Nephron progenitor cell (in vitro differentiated cells): ENCODE data around the gene HDAC4.
A peak's percentile ranks its signal among the peaks of the same experiment; 100 is the strongest.

ENCODE experiments used
- DNase-seq: peaks from one replicate; pipeline ENCODE4 v3.0.0; 2021
- H3K27ac Mint-ChIP-seq: 2 replicates; pipeline ENCODE4 v1.8.0; 2021; ENCODE audit warnings: mild to moderate bottlenecking, moderate library complexity, mixed read lengths
- H3K27me3 Mint-ChIP-seq: 2 replicates; pipeline ENCODE4 v1.8.0; 2021; ENCODE audit warnings: mild to moderate bottlenecking, low read depth, mixed read lengths; ENCODE audit not compliant: poor library complexity
- H3K36me3 Mint-ChIP-seq: 2 replicates; pipeline ENCODE4 v1.8.0; 2021; ENCODE audit warnings: low read depth, mixed read lengths
- H3K4me1 Mint-ChIP-seq: 2 replicates; pipeline ENCODE4 v1.8.0; 2021; ENCODE audit warnings: mixed read lengths
- H3K4me3 Mint-ChIP-seq: 2 replicates; pipeline ENCODE4 v1.8.0; 2021; ENCODE audit warnings: mild to moderate bottlenecking, moderate library complexity, mixed read lengths
- H3K9me3 Mint-ChIP-seq: 2 replicates; pipeline ENCODE4 v1.8.0; 2021; ENCODE audit warnings: mild to moderate bottlenecking, moderate library complexity, mixed read lengths
- CTCF ChIP-seq: fragments of 200-600 bp; sonication (generic); IDR thresholded peaks from 2 replicates; pipeline ENCODE4 v1.5.0; 2021; ENCODE audit warnings: antibody characterized with exemption

Gene HDAC4

GRCh38 chr2:239238381-239238780 is 162.4 kb downstream of the HDAC4 start:
- Mint-ChIP-seq H3K27me3 (no peaks in the 10 kb centered on the region), H3K4me1 (peaks cover 71% of the 10 kb centered on the region), H3K4me3 (no peak overlapping the region), H3K36me3 (peaks cover 14% of the 10 kb centered on the region), H3K9me3 (peaks cover 7% of the 10 kb centered on the region), H3K27ac (no peak overlapping the region)
- DNase-seq = no peak
- no peak for TF ChIP-seq CTCF

DNA sequence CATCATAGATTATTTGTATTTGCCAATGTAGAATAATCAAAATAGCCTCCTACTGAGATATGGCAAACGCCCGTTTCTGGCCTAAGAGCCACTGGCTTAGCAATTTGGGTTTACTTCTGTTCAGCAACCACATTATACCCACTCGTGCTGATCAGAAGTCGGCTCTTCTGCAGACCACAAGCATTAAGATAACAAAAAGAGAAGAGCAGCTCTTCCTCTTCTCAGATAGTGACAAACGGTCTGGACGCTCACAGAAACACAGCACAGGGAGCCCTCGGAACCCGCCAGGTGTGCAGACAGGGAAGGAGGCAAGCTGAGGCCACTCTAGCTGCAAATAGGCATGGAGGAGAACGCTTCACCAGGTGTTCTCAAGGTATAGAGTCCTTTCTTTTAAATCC is 164.0 kb downstream of the HDAC4 start:
- H3K27ac Mint-ChIP-seq = peak overlapping the region; percentile 13
- no peak for DNase-seq
- no peak overlapping the region for H3K4me3 Mint-ChIP-seq
- TF ChIP-seq CTCF = no peak
- no peaks in the 10 kb centered on the region for H3K27me3 Mint-ChIP-seq
- H3K4me1 Mint-ChIP-seq = peaks cover 78% of the 10 kb centered on the region
- H3K36me3 Mint-ChIP-seq = peaks cover 12% of the 10 kb centered on the region
- no peaks in the 10 kb centered on the region for H3K9me3 Mint-ChIP-seq

DNA sequence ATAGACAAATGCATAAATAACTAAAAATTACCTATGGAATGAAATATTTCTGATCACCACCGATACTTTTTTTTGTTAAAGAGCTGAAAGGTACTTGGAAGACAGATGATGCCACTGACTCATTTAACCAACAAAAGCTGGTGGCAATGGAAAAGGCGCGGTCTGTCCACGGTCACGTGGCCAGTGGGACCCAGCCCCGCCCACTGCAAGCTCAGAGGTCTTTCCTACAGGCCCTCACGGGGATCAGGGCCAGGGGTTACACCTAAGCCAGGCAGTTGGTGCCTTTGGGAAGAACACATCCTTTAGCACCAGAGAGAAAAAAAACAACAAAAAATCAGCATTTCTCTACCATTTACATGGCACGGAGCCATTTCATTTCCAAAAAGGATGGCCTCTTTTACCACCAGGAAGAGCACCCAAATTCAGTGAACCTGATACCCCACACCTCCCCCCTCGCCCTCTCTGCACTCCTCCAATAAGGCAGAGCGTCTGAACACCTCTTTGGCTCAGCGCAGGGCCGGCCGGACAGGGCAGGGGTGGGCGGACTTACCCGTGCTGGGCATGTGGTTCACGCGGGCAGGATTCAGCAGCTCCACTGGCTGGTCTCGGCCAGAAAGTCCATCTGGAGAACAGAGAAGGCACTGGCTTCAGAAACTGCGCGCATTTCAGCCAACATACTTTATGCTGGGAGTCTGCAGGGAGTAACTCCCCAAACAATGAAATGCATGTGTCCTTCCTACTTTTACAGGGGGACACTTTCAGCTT is 164.6 kb downstream of the HDAC4 start:
- H3K27me3 Mint-ChIP-seq = no peaks in the 10 kb centered on the region
- no peak overlapping the region for H3K4me3 Mint-ChIP-seq
- no peaks in the 10 kb centered on the region for H3K9me3 Mint-ChIP-seq
- TF ChIP-seq CTCF = no peak
- peaks cover 73% of the 10 kb centered on the region for H3K4me1 Mint-ChIP-seq
- H3K27ac Mint-ChIP-seq = no peak overlapping the region
- no peak for DNase-seq
- peaks cover 12% of the 10 kb centered on the region for H3K36me3 Mint-ChIP-seq

DNA sequence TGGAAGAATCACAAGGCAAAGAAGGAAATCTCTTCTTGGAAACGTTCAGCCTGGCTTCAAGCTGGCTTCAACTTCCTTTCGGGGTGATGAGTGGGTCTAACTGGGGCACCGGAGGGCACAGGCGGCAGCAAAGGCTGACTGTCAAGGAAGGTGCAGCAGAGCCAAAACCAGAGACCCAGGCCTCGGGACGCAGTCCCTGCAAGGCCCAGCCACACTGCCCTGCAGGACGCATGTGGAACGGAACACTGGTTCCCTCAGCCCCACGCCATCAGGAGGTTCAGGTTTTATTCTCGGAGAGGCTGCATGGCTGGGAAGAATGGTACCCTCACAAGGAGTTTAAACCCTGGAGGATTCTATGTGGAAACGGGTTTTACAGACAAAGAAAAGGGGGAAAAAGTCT is 165.5 kb downstream of the HDAC4 start:
- no peaks in the 10 kb centered on the region for H3K27me3 Mint-ChIP-seq
- no peak for DNase-seq
- no peak overlapping the region for H3K27ac Mint-ChIP-seq
- H3K4me3 Mint-ChIP-seq = no peak overlapping the region
- peaks cover 73% of the 10 kb centered on the region for H3K4me1 Mint-ChIP-seq
- H3K36me3 Mint-ChIP-seq = peaks cover 12% of the 10 kb centered on the region
- no peak for TF ChIP-seq CTCF
- no peaks in the 10 kb centered on the region for H3K9me3 Mint-ChIP-seq

DNA sequence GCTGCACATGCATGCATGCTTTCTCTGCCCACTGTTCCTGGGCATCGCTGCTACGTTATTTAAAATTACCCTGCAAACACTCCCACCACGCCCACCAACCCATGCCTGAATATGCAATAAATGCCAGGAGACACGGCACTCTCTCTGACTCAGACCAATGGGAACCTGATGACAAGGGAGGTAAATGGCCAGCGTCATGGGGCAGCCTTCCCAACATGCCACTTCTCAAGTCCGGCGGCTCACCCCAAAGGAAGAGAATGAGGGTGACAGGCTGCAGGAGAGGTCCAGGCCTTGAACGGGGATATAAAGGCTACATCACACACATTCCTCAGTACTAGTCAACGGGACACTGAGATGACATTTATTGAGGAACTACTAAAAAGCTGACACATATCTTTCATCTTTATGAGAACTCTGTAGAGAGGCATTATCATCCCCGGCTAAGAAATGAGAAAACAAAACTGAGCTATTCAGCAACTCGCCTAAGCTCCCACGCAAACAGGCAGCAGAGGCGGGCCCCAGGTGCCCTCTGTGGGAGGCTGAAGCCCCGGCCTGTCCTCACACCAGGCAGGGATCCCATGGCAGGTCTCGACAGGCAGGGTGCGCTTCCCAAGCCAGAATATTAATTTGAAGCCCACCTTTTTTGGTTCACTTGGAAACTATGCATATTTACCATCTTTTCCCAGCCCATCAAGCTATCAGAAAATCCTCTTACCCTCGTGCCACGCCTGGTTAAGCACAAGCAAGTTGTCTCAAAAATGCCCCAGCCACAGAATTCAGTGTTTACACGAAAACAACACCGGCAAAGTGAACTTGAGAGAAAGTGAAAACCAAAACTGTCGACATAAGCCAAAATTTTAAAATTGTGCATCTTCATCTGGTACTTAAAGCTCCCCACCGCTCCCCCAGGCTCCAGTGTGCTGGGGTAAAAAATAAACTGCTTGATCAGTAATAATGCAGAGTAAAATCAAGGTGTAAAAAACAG is 166.3 kb downstream of the HDAC4 start:
- Mint-ChIP-seq H3K27me3 (no peaks in the 10 kb centered on the region), H3K9me3 (no peaks in the 10 kb centered on the region), H3K4me3 (no peak overlapping the region), H3K27ac (peak overlapping the region; percentile 55), H3K4me1 (peaks cover 72% of the 10 kb centered on the region), H3K36me3 (peaks cover 12% of the 10 kb centered on the region)
- no peak for TF ChIP-seq CTCF
- no peak for DNase-seq
